Measurements from ENCODE around the gene PRSS56. TPM values are rescaled to one million over a fixed set of nuclear protein-coding genes. Genes with fewer than 3 reads are reported as not detected.
A peak's percentile ranks its signal among the peaks of the same experiment; 100 is the strongest.

Gene PRSS56
- polyA plus RNA-seq, 3 donors = not detected

GRCh38 chr2:232526372-232526941 lies 6.3 kb downstream of the PRSS56 start:
- H3K9me3 ChIP-seq (replicated peaks in 1 of 2; ENCODE audit: control insufficient read depth in 1 of 2, insufficient read depth in 1 of 2, low read length in 2 of 2) = peaks cover 0 to 5% of the 10 kb centered on the region in 2 donors
- H3K27me3 ChIP-seq (ENCODE audit: control insufficient read depth in 2 of 2, insufficient read depth in 2 of 2, low read length in 2 of 2) = peaks cover 24 to 46% of the 10 kb centered on the region in 2 donors
- no peaks in the 10 kb centered on the region for H4K20me1 ChIP-seq (ENCODE audit: insufficient read depth, low read length)
- Mint-ChIP-seq H3K27me3 (ENCODE audit: low read depth in 3 of 3) (peaks cover 35 to 60% (median 43%) of the 10 kb centered on the region in 3 donors), H3K27ac (no peak overlapping the region), H3K4me1 (peaks cover 11% of the 10 kb centered on the region), H3K9me3 (peaks cover 0 to 10% (median 0%) of the 10 kb centered on the region in 7 donors), H3K4me3 (peak overlapping the region in 1 of 2 donors; percentile 35), H3K36me3 (peaks cover 0 to under 1% of the 10 kb centered on the region in 2 donors)
- peaks cover 4 to 21% of the 10 kb centered on the region in 2 donors for H3K4me1 ChIP-seq (ENCODE audit: control insufficient read depth in 1 of 2, insufficient read depth in 2 of 2, low read length in 2 of 2)
- no peak overlapping the region for H3K4me2 ChIP-seq (replicated peaks; ENCODE audit: extremely low read depth, low read length, poor library complexity, severe bottlenecking)
- intact Hi-C loops (cut with micrococcal nuclease) = no loop called here
- H3K79me2 ChIP-seq (ENCODE audit: insufficient read depth, low read length) = no peaks in the 10 kb centered on the region
- H3K36me3 ChIP-seq (replicated peaks in 1 of 2; ENCODE audit: control insufficient read depth in 1 of 2, insufficient read depth in 2 of 2, low read length in 2 of 2) = no peaks in the 10 kb centered on the region
- no peak overlapping the region for H2AFZ ChIP-seq (ENCODE audit: insufficient read depth, low read depth, low read length, poor library complexity, severe bottlenecking)
- DNase-seq = no peak
- no peak for TF ChIP-seq CTCF (IDR thresholded peaks at IDR 0.05)
- no peak overlapping the region for H3K4me3 ChIP-seq (replicated peaks in 1 of 3; ENCODE audit: low read depth in 2 of 3, low read length in 3 of 3)
- H3K9ac ChIP-seq (ENCODE audit: insufficient read depth, low read length, poor library complexity, severe bottlenecking) = no peak overlapping the region
- 79% methylated on average over 5 of the region's 13 CpGs for WGBS (ENCODE audit: insufficient coverage)
- H3K27ac ChIP-seq (ENCODE audit: low read depth in 1 of 2, low read length in 2 of 2) = no peak overlapping the region

GRCh38 chr2:232527905-232528470 lies 7.8 kb downstream of the PRSS56 start:
- no peak overlapping the region for H3K27ac ChIP-seq (ENCODE audit: low read depth in 1 of 2, low read length in 2 of 2)
- H3K9me3 Mint-ChIP-seq = peaks cover 0 to 8% (median 0%) of the 10 kb centered on the region in 7 donors
- H3K4me1 Mint-ChIP-seq = peaks cover 9% of the 10 kb centered on the region
- H3K4me3 ChIP-seq (replicated peaks in 1 of 3; ENCODE audit: low read depth in 2 of 3, low read length in 3 of 3) = no peak overlapping the region
- H3K27ac Mint-ChIP-seq = no peak overlapping the region
- H3K36me3 ChIP-seq (replicated peaks in 1 of 2; ENCODE audit: control insufficient read depth in 1 of 2, insufficient read depth in 2 of 2, low read length in 2 of 2) = no peaks in the 10 kb centered on the region
- H3K79me2 ChIP-seq (ENCODE audit: insufficient read depth, low read length) = no peaks in the 10 kb centered on the region
- no peaks in the 10 kb centered on the region for H4K20me1 ChIP-seq (ENCODE audit: insufficient read depth, low read length)
- H3K4me3 Mint-ChIP-seq = peak overlapping the region in 1 of 2 donors; percentile 32
- no peak overlapping the region for H3K9ac ChIP-seq (ENCODE audit: insufficient read depth, low read length, poor library complexity, severe bottlenecking)
- WGBS (ENCODE audit: insufficient coverage) = 100% methylated on average over 3 of the region's 6 CpGs
- H2AFZ ChIP-seq (ENCODE audit: insufficient read depth, low read depth, low read length, poor library complexity, severe bottlenecking) = no peak overlapping the region
- H3K36me3 Mint-ChIP-seq = no peaks in the 10 kb centered on the region
- H3K27me3 Mint-ChIP-seq (ENCODE audit: low read depth in 3 of 3) = peaks cover 30 to 50% (median 32%) of the 10 kb centered on the region in 3 donors
- TF ChIP-seq CTCF (IDR thresholded peaks at IDR 0.05) = no peak
- H3K4me2 ChIP-seq (replicated peaks; ENCODE audit: extremely low read depth, low read length, poor library complexity, severe bottlenecking) = no peak overlapping the region
- DNase-seq = no peak
- intact Hi-C loops (cut with micrococcal nuclease) = no loop called here
- peaks cover 17 to 34% of the 10 kb centered on the region in 2 donors for H3K27me3 ChIP-seq (ENCODE audit: control insufficient read depth in 2 of 2, insufficient read depth in 2 of 2, low read length in 2 of 2)
- peaks cover 0 to 10% of the 10 kb centered on the region in 2 donors for H3K4me1 ChIP-seq (ENCODE audit: control insufficient read depth in 1 of 2, insufficient read depth in 2 of 2, low read length in 2 of 2)
- H3K9me3 ChIP-seq (replicated peaks in 1 of 2; ENCODE audit: control insufficient read depth in 1 of 2, insufficient read depth in 1 of 2, low read length in 2 of 2) = peaks cover 0 to 5% of the 10 kb centered on the region in 2 donors

Data from CD14-positive monocyte (primary cell).